Measurements from ENCODE around the gene MLLT10. TPM values are rescaled to one million over a fixed set of nuclear protein-coding genes. Genes with fewer than 3 reads are reported as not detected.

MLLT10 gene
- total RNA-seq, 1 donor from 2014 or later: 53.3 TPM

- H3K27ac ChIP-seq: no peak overlapping the region
- no peaks in the 10 kb centered on the region for H3K36me3 ChIP-seq
- H3K4me1 ChIP-seq: no peaks in the 10 kb centered on the region
- no peaks in the 10 kb centered on the region for H3K27me3 ChIP-seq
- TF ChIP-seq POLR2AphosphoS5 (IDR thresholded peaks at IDR 0.05; ENCODE audit: insufficient read depth in 1 of 2, low read depth in 1 of 2) (no peak), POLR2A (IDR thresholded peaks at IDR 0.05) (no peak), CTCF (IDR thresholded peaks at IDR 0.05) (no peak)
- intact Hi-C loops (cut with DNase I): no loop called here
- no peak overlapping the region for H3K4me3 ChIP-seq
- no peaks in the 10 kb centered on the region for H3K9me3 ChIP-seq
- no peak for DNase-seq (ENCODE audit: extremely low spot score in 2 of 2)
These were observed 100.8 kb downstream of the MLLT10 start for GRCh38 chr10:21634599-21635365.

- Histone ChIP-seq H3K4me1 (no peaks in the 10 kb centered on the region), H3K9me3 (no peaks in the 10 kb centered on the region), H3K36me3 (no peaks in the 10 kb centered on the region), H3K27me3 (no peaks in the 10 kb centered on the region), H3K27ac (no peak overlapping the region), H3K4me3 (no peak overlapping the region)
- DNase-seq (ENCODE audit: extremely low spot score in 2 of 2): no peak
- TF ChIP-seq CTCF (IDR thresholded peaks at IDR 0.05) (no peak), POLR2A (IDR thresholded peaks at IDR 0.05) (no peak), POLR2AphosphoS5 (IDR thresholded peaks at IDR 0.05; ENCODE audit: insufficient read depth in 1 of 2, low read depth in 1 of 2) (no peak)
- intact Hi-C loops (cut with DNase I): no loop called here
These were observed 103.8 kb downstream of the MLLT10 start for GRCh38 chr10:21637795-21638194.

GRCh38 chr10:21638681-21639080 is 104.6 kb downstream of the MLLT10 start:
- no peaks in the 10 kb centered on the region for H3K27me3 ChIP-seq
- no peak overlapping the region for H3K27ac ChIP-seq
- TF ChIP-seq CTCF (IDR thresholded peaks at IDR 0.05): no peak
- no peak for TF ChIP-seq POLR2A (IDR thresholded peaks at IDR 0.05)
- no peak for TF ChIP-seq POLR2AphosphoS5 (IDR thresholded peaks at IDR 0.05; ENCODE audit: insufficient read depth in 1 of 2, low read depth in 1 of 2)
- H3K4me1 ChIP-seq: no peaks in the 10 kb centered on the region
- no peaks in the 10 kb centered on the region for H3K9me3 ChIP-seq
- no peak overlapping the region for H3K4me3 ChIP-seq
- DNase-seq (ENCODE audit: extremely low spot score in 2 of 2): no peak
- intact Hi-C loops (cut with DNase I): no loop called here
- no peaks in the 10 kb centered on the region for H3K36me3 ChIP-seq

DNA sequence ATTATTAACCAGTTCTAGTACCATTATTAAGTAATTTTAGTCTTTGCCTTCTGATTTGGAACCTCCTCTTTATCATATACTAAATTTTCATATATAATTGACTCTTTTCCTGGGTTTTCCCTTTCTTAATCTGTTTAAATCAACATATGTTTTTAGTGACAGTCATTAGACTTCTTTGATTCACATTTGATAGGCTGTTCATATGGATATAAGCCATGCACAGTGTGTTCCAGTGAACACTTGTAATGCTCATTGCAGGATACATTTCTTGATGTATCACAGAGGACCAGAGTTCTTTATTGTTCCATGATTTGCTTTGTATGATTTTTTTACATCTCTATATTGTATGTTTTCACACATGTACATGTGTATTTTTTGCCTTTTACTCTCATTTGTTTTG is 114.0 kb downstream of the MLLT10 start:
- Histone ChIP-seq H3K9me3 (no peaks in the 10 kb centered on the region), H3K36me3 (no peaks in the 10 kb centered on the region), H3K4me3 (no peak overlapping the region), H3K27me3 (no peaks in the 10 kb centered on the region), H3K4me1 (peaks cover 6% of the 10 kb centered on the region), H3K27ac (no peak overlapping the region)
- TF ChIP-seq POLR2AphosphoS5 (IDR thresholded peaks at IDR 0.05; ENCODE audit: insufficient read depth in 1 of 2, low read depth in 1 of 2) (no peak), POLR2A (IDR thresholded peaks at IDR 0.05) (no peak), CTCF (IDR thresholded peaks at IDR 0.05) (no peak)
- DNase-seq (ENCODE audit: extremely low spot score in 2 of 2): no peak
- intact Hi-C loops (cut with DNase I): no loop called here

GRCh38 chr10:21649454-21649872 is 115.4 kb downstream of the MLLT10 start:
- no peak overlapping the region for H3K27ac ChIP-seq
- H3K36me3 ChIP-seq: no peaks in the 10 kb centered on the region
- TF ChIP-seq CTCF (IDR thresholded peaks at IDR 0.05) (no peak), POLR2A (IDR thresholded peaks at IDR 0.05) (no peak), POLR2AphosphoS5 (IDR thresholded peaks at IDR 0.05; ENCODE audit: insufficient read depth in 1 of 2, low read depth in 1 of 2) (no peak)
- H3K9me3 ChIP-seq: no peaks in the 10 kb centered on the region
- intact Hi-C loops (cut with DNase I): no loop called here
- H3K4me3 ChIP-seq: no peak overlapping the region
- no peaks in the 10 kb centered on the region for H3K27me3 ChIP-seq
- peaks cover 6% of the 10 kb centered on the region for H3K4me1 ChIP-seq
- DNase-seq (ENCODE audit: extremely low spot score in 2 of 2): no peak

All from vagina (tissue), 2 donors.